ENCODE data around the gene LTBP1. TPM values are rescaled to one million over a fixed set of nuclear protein-coding genes. Genes with fewer than 3 reads are reported as not detected.

LTBP1 gene
- total RNA-seq, 4 donors from 2014 or later: 15.8 to 56.7 (median 28.3) TPM

DNA sequence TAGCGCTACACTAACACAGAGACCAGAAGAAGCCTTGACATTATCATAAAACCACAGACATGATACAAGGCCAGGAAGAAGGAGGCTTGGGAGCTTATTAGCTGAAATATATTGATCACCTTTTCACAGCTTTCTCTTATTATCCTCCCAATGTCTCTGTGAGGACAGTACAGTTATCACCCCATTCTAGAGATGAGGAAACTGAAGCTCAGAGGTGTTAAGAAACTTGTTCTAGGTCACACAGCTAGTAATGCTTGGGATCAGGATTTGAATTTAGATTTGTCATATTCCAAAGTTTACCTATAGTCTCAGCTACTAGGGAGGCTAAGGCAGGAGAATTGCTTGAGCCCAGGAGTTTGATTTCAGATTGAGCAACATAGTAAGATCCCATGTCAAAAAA lies 44.6 kb upstream of the LTBP1 start:
- Histone ChIP-seq H3K4me3 (no peak overlapping the region), H3K27me3 (no peaks in the 10 kb centered on the region), H3K36me3 (no peaks in the 10 kb centered on the region), H3K4me1 (no peaks in the 10 kb centered on the region), H3K9me3 (no peaks in the 10 kb centered on the region), H3K27ac (no peak overlapping the region)
- no peak for DNase-seq
- in situ Hi-C loops (cut with MboI; ENCODE audit: low pct_ligation_motif_present in 1 of 4, low pct_unique_long_range_greater_than_20kb in 1 of 4, low sequenced_read_pairs in 3 of 4) (no loop called here), intact Hi-C loops (cut with DNase I; ENCODE audit: low total_unique reads) (no loop called here)
- no peak for TF ChIP-seq POLR2A (IDR thresholded peaks at IDR 0.05)
- TF ChIP-seq, protein P1, sequence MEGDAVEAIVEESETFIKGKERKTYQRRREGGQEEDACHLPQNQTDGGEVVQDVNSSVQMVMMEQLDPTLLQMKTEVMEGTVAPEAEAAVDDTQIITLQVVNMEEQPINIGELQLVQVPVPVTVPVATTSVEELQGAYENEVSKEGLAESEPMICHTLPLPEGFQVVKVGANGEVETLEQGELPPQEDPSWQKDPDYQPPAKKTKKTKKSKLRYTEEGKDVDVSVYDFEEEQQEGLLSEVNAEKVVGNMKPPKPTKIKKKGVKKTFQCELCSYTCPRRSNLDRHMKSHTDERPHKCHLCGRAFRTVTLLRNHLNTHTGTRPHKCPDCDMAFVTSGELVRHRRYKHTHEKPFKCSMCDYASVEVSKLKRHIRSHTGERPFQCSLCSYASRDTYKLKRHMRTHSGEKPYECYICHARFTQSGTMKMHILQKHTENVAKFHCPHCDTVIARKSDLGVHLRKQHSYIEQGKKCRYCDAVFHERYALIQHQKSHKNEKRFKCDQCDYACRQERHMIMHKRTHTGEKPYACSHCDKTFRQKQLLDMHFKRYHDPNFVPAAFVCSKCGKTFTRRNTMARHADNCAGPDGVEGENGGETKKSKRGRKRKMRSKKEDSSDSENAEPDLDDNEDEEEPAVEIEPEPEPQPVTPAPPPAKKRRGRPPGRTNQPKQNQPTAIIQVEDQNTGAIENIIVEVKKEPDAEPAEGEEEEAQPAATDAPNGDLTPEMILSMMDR (IDR thresholded peaks at IDR 0.05): no peak
- TF ChIP-seq POLR2AphosphoS5 (IDR thresholded peaks at IDR 0.05): no peak
- TF ChIP-seq EP300 (IDR thresholded peaks at IDR 0.05; ENCODE audit: low read depth): no peak
- 71 to 92% methylated on average over 1 of the region's 1 CpG for WGBS, 2 donors (ENCODE audit: low coverage in 1 of 2)

DNA sequence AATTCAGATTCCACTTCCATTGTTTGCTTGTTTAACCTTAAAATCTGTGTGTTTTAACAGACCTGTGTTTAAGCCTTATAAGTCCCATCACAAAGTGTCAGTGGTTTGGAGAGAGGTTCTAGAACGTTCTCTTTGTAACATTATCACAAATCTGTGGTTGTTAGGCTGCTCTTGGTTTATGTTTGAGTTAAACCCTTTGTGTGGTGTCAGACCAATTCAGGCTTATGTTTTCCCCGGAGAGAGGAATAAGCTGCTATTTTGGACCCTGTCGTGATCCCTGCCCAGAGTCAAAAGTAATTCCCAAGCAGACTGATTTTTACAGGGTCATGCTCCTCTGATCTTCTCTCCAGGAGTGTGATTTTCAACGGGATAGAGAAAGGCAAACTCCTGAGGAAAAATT lies 43.8 kb upstream of the LTBP1 start:
- 42 to 47% methylated on average over 2 to 4 of the region's 4 CpGs for WGBS, 2 donors (ENCODE audit: low coverage in 1 of 2)
- intact Hi-C loops (cut with DNase I; ENCODE audit: low total_unique reads) (no loop called here), in situ Hi-C loops (cut with MboI; ENCODE audit: low pct_ligation_motif_present in 1 of 4, low pct_unique_long_range_greater_than_20kb in 1 of 4, low sequenced_read_pairs in 3 of 4) (no loop called here)
- Histone ChIP-seq H3K27ac (no peak overlapping the region), H3K27me3 (no peaks in the 10 kb centered on the region), H3K4me1 (no peaks in the 10 kb centered on the region), H3K36me3 (no peaks in the 10 kb centered on the region), H3K4me3 (no peak overlapping the region), H3K9me3 (no peaks in the 10 kb centered on the region)
- DNase-seq: no peak
- TF ChIP-seq POLR2A (IDR thresholded peaks at IDR 0.05) (no peak), POLR2AphosphoS5 (IDR thresholded peaks at IDR 0.05) (no peak), EP300 (IDR thresholded peaks at IDR 0.05; ENCODE audit: low read depth) (no peak)
- TF ChIP-seq, protein P1 (IDR thresholded peaks at IDR 0.05): no peak

DNA sequence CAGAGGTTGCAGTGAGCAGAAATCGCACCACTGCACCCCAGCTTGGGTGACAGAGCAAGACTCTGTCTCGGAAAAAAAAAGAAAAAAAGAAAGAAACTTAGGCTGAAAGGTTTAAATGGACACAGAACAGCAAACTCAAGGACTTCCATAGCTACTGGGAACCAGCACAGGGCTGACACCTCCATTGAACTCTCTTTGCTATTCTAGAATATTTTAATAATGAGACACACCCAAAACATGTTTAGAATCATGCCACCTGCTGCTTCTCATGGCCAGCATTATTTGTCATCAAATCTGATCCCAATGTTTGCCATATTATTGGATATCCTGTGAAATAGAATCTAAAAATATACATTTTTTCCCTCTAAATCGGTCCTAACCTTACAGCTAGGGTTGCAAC lies 42.7 kb upstream of the LTBP1 start:
- Histone ChIP-seq H3K4me3 (no peak overlapping the region), H3K9me3 (no peaks in the 10 kb centered on the region), H3K27ac (no peak overlapping the region), H3K36me3 (no peaks in the 10 kb centered on the region), H3K4me1 (no peaks in the 10 kb centered on the region), H3K27me3 (no peaks in the 10 kb centered on the region)
- intact Hi-C loops (cut with DNase I; ENCODE audit: low total_unique reads) (no loop called here), in situ Hi-C loops (cut with MboI; ENCODE audit: low pct_ligation_motif_present in 1 of 4, low pct_unique_long_range_greater_than_20kb in 1 of 4, low sequenced_read_pairs in 3 of 4) (no loop called here)
- no peak for TF ChIP-seq POLR2AphosphoS5 (IDR thresholded peaks at IDR 0.05)
- no peak for TF ChIP-seq POLR2A (IDR thresholded peaks at IDR 0.05)
- TF ChIP-seq, protein P1 (IDR thresholded peaks at IDR 0.05): no peak
- WGBS, 2 donors (ENCODE audit: low coverage in 1 of 2): 93 to 95% methylated on average over 3 of the region's 3 CpGs
- DNase-seq: no peak

DNA sequence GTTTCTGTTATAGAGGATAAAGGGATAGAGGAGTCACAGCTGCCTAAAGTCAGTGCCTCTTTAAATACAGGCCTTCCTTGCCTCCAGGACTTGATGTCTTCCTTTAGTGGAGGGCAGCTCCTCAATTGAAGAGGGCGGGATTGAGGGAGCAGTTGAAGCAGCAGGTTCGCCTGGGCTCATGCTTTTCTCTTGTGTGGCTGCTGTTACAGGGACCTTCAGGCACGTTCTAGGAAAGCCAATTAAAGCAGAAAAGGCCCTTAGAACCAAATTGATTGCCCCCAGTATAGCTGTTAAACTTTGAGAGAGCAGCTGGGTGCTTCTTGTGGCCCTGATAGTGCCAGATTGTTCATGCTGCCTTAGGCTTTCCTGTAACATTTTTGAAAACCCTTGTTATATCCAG lies 42.0 kb upstream of the LTBP1 start:
- intact Hi-C loops (cut with DNase I; ENCODE audit: low total_unique reads): no loop called here
- in situ Hi-C loops (cut with MboI; ENCODE audit: low pct_ligation_motif_present in 1 of 4, low pct_unique_long_range_greater_than_20kb in 1 of 4, low sequenced_read_pairs in 3 of 4): no loop called here
- Histone ChIP-seq H3K4me3 (no peak overlapping the region), H3K36me3 (no peaks in the 10 kb centered on the region), H3K27ac (no peak overlapping the region), H3K27me3 (no peaks in the 10 kb centered on the region), H3K4me1 (no peaks in the 10 kb centered on the region), H3K9me3 (no peaks in the 10 kb centered on the region)
- WGBS, 2 donors (ENCODE audit: low coverage in 1 of 2): 62% methylated on average over 3 of the region's 3 CpGs; no CpG with 5 or more reads in 1 of the 2 donors
- TF ChIP-seq POLR2AphosphoS5 (IDR thresholded peaks at IDR 0.05): no peak
- no peak for TF ChIP-seq EP300 (IDR thresholded peaks at IDR 0.05; ENCODE audit: low read depth)
- no peak for TF ChIP-seq POLR2A (IDR thresholded peaks at IDR 0.05)
- TF ChIP-seq, protein P1 (IDR thresholded peaks at IDR 0.05): no peak
- DNase-seq: no peak

Data from transverse colon (tissue), 4 donors.